PFSK-1 (cell line): ENCODE data around the gene AGO1.

Experiments
- POLR2AphosphoS5 ChIP-seq: IDR thresholded peaks from 2 replicates; pipeline ENCODE4 v1.6.1; 2012; ENCODE audit warnings: low read depth, mild to moderate bottlenecking, control low read depth, low read length, moderate library complexity
- TAF1 ChIP-seq: IDR thresholded peaks from 2 replicates; pipeline ENCODE4 v1.6.1; 2012; ENCODE audit warnings: low read length, control low read depth, borderline replicate concordance; ENCODE audit not compliant: insufficient read depth

GRCh38 chr1:35924838-35925237 lies 41.8 kb downstream of the AGO1 start:
- TF ChIP-seq TAF1 (no peak), POLR2AphosphoS5 (no peak)
